ENCODE results near the gene NLRP12.
A peak's percentile ranks its signal among the peaks of the same experiment; 100 is the strongest.
"Not testable (repeated sequence)": the region's sequence is repeated elsewhere in the genome, so short reads cannot be mapped to it uniquely, and the experiment has no call there.

NLRP12 gene

DNA sequence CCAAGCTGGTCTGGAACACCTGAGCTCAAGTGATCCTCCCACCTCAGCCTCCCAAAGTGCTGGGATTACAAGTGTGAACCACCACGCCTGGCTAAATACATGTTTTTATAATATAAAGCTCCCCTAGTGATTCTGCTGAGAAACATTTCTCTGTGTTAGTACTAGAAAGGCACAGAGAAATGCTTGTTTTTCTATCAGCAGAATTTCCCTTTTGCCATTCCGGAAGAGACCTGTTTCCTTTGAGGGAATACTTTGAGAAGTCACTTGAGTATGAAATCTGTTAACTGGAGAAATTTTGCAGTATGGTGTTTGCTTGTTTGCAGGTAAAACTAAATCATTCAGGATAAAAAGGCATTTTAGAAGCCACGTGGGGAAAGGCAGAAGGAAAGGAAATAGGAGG is 4.4 kb upstream of the NLRP12 start:
- no peak for DNase-seq (ENCODE audit: low spot score)

DNA sequence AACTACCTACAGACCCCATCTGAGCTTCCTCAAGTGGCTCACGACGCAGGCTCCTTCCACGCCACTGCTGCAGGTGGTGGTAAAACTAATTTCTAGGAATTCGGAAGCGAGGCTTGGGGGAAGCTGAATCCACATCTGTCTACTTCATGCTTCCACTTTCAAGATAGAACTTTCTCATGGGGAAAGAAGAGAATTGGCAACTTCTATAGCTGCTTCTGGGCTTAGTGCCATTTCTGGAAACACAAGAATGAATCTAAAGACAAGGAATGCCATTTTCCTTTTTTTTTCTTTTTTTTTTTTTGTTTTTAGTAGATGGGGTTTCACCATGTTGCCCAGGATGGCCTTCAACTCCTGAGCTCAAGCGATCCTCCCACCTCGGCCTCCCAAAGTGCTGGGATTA is 2.8 kb upstream of the NLRP12 start:
- DNase-seq (ENCODE audit: low spot score): no peak

DNA sequence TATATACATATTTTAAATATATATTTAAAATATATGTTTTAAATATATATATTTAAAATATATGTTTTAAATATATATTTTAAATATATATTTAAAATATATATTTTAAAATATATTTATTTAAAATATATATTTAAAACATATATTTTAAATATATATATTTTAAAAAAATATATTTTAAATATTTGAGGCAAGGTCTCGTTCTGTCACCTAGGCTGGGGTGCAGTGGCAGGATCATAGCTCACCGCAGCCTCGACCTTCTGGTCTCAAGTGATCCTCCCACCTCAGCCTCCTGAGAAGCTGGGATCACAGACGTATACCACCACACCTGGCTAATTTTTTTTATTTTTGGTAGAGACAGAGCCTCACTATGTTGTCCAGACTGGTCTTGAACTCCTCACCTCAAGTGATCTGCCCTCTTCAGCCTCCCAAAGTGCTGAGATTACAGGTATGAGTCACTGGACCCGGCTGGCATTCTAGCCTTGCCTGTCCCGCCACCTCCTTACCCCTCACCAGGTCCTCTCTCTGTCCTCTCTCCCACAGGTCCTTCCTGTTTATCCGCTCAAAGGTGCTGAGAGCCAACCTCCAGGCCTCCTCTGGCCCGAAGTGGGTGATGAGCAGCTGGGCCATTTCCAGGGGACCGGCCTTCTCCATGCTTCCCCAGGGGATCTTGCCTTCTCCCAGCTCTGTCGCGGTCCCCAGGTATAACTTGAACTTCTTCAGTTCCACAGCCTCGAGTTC is 564 bp downstream of the NLRP12 start:
- no peak for DNase-seq (ENCODE audit: low spot score)

DNA sequence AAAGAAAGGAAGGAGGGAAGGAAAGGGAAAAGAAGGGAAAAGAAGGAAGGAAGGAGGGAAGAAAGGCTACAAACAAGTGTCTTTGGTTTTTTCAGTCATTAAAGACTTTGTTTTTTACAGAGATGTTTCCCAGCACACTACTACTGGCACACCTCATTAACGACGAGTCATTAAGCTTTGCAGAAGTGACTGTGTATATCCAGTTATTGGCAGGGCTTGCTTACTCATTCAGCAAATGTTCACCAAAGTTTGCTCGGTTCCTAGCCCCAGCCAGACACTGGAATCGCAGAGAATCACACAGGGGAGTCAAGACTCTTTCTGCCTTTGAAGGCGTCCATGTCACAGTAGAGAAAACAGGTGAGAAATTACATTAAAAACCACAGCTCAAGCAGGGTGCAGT is 4.3 kb downstream of the NLRP12 start:
- DNase-seq (ENCODE audit: low spot score): no peak

DNA sequence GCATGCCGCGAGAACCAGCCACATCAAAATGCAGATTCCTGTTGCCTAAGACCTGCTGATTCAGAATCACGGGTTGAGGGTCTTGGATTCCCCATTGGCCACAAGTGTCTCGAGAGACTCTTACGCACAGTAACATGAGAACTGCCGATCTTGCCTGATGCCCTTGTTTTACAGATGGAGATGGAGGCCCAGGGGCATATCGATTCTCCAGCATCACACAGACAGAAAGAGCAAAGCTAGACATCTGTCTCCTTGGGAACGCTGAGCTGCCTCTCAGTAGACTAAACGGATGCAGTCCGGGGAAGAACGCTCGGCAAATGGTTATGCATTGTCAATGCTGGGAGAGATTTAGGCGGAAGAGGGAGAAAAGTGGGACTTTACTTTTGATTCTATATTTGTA is 5.4 kb downstream of the NLRP12 start:
- no peak for DNase-seq (ENCODE audit: low spot score)

DNA sequence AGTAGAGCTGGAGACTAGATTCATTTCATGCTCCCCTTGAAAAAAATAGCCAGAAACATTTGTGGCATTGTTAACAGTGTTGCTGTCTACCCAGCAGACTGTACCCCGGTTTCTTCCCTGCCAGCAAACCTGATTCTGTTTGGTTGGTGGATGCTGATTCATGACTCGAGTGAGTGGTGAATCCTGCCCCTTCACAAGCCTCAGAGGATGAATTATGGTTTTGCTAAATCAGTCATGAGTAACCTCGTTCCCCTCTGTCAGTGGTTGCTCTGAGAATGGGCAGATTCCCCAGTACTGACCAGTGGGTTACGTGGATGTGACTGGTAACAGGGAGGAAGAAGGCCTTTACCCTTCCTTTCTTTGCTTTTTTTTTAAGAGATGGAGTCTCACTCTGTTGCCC is 10.1 kb downstream of the NLRP12 start:
- DNase-seq (ENCODE audit: low spot score): no peak

DNA sequence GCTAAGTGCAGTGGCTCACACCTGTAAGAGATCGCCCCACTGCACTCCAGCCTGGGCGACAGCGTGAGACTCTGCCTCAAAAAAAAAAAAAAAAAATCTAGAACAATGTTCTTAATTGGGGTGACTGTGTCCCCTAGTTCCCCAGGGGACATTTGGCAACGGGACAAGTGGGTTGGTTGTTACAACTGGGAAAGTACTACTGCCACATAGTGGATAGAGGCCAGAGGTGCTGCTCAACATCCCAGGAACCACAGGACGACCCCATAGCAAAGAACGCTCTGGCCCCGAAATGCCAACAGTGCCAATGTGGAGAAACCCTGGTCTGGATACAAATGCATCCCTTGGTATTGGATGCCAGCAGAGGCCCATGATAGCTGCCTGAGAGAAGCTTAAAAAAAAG is 11.8 kb downstream of the NLRP12 start:
- no peak for DNase-seq (ENCODE audit: low spot score)

DNA sequence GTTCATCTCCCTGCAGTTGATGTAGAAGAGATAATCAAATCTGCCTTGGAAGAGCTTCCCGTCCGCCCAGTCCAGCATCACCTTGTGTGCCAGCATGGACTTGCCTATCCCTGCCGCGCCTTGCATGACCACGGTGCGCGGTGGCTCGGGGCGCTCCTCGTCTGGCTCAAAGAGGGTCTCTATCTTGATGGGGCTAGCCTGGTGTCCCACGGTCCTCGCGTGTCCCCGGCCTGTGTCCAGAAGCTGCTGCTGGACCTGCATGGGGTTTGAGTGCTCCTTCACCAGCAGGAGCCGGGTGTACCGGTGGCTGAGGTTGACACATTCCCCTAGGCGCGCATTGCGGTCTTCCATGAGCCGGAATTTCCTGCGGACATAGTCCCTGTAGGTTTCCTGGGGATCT is 13.2 kb downstream of the NLRP12 start:
- no peak for DNase-seq (ENCODE audit: low spot score)

DNA sequence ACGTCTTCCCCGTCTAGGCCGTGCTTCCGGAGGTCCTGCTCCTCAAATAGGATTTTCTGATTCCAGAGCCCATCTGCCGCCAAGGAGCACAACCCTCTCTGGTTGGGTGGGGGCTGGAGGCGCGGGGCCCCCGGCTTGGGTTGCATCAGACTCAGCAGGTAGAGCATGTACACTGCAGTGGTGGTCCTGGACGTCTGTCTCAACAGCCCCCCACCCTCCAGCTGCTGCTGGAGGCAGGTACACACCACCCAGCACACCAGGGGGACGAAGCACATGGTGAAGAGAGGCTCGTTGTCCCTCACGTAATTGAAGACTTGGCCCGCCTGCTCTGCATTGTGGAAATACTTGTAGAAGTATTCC is 13.9 kb downstream of the NLRP12 start:
- no peak for DNase-seq (ENCODE audit: low spot score)

DNA sequence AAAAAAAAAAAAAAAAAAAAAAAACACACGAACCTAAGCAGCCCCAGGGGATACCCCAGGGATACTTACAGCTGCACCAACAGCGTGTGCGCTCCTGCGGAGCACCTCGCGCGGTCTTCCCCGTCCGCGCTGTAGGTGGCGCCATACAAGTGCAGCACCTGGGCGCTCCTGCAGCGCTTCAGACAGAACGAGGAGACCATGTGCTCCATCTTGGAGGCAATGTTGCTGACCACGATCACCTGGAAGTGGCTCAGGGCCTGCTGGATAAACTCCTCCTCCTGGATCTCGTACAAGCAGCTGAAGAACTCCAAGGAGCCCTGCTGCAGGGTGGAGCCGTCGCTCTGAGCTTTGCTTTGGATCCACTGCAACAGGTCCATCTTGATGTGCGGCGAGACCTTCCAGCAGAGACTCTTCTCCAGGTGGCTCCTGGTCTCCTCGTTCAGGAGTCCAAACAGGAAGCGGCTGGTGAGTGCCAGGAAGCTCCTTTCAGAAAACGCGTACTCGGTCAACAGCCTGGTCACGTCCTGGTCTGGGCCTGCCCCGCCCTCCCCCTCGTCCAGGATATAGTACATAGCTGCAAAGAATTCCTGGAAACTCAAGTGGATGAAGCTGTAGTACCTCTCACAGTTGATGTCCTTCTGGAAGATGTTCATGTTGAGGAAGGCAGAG is 14.5 kb downstream of the NLRP12 start:
- DNase-seq (ENCODE audit: low spot score): no peak

DNA sequence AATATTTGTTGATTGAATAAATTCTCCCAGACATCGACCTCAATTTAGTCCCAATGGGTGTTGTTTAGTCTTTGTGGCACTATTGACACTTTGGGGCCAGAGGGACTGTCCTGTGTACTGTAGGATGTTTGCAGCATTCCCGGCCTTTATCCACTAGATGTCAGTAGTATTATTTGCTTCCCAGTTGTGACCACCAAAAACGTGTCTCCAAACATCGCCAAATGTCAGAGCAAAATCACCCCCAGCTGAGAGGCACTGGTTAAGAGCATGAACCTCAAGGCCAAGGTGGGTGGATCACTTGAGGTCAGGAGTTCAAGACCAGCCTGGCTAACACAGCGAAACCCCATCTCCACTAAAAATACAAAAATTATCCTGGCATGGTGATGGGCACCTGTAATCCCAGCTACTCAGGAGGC is 15.4 kb downstream of the NLRP12 start:
- DNase-seq (ENCODE audit: low spot score): no peak

DNA sequence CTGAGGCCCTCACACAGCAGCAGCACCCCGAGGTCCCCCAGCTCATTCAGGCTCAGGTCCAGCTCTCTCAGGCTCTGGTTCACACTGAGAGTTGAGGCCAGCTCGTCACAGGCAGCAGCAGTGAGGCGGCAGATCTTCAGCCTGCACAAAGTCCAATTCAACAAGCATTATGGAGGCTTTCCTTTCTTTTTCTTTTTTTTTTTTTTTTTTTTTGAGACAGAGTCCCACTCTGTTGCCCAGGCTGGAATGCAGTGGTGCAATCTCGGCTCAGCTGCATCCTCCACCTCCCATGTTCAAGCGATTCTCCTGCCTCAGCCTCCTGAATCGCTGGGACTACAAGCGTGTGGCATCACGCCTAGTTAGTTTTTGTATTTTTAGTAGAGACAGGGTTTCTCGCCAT is 22.9 kb downstream of the NLRP12 start:
- no peak for DNase-seq (ENCODE audit: low spot score)

DNA sequence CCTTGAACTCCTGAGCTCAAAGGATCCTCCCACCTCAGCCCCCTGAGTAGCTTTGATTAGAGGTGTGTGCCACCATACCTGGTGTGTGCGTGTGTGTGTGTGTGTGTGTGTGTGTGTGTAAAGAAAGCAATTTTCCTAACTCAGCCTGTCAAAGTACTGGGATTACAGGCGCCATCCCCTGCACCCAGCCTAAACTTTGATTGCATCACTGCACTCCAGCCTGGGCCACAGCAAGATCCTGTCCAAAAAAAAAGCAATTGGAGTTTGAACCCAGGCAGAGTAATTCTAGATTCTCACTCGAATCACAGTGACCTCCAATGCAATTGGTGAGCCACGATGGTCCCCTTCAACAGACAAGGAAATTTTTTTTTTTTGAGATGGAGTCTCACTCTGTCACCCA is 29.1 kb downstream of the NLRP12 start:
- DNase-seq (ENCODE audit: low spot score): no peak

DNA sequence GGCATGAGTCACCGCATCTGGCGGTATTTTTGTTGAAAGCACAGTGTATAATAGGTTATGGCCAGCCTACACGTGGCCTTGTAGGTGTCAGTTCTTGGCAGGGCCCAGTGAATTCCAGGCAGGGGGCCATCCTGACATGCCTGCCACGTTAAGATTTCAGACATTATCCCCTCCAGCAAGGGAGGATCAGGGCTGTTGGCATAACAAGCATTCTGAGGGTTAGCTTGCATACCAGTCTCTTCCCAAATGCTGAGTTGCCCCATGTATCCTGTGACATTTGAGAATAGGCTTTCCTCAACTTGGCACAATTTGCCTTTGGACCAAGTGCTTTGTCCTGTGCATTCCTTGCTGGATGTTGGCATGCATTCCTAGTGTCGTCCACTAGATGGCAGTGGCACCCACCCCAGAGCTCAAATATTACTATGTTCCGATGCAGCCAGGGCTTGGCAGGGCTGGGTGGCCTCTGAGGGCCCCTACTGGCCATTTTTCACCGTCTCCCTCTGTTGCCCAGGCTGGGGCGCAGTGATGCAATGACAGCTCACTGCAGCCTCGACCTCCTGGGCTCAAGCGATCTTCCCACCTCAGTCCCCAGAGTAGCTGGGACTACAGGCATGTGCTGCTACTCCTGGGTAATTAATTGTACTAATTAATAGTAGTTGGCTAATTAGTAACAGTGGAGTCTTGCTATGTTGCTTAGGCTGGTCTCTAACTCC is 31.2 kb downstream of the NLRP12 start:
- peak; percentile 74 for DNase-seq (ENCODE audit: low spot score)

DNA sequence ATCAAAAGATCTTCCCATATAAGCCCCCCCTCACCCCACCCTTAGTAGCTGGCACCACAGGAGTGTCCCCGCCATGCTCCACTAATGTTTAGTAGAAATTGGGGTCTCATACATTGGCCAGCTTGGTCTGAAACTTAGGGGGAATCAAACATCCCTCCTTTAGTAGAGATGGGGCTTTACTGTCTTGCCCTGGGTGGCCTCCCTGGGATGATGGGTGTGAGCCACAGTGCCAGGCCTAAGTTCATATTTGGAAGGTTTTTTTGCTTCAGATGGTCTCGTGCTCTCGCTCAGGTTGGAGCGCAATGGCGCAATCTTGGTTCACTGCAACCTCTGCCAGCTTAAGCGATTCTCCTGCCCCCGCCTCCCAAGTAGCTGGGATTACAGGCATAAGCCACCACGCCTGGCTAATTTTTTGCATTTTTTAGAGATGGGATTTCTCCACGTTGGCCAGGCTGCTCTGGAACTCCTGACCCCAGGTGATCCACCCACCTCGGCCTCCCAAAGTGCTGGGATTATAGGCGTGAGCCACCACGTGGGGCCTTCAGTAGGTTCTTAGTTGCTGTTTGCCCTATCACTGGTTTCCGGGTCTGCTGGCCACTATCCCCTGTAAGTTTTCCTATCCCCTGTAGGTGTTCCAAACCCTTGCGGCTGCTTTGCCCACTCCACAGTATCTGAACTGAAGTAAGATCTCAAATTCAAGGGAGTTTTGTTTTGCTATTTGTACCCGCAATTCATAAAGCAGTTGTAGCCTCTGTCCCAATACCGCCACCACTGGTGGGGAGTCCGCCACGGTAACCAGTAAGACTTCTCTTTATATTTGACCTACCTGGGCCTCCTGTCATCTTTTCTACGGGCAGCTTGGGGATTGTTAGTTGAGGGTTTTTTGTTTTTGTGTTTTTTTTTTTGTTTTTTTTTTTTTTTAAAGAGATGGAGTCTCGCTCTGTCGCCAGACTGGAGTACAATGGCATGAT is 34.1 kb downstream of the NLRP12 start:
- no peak for DNase-seq (ENCODE audit: low spot score)

DNA sequence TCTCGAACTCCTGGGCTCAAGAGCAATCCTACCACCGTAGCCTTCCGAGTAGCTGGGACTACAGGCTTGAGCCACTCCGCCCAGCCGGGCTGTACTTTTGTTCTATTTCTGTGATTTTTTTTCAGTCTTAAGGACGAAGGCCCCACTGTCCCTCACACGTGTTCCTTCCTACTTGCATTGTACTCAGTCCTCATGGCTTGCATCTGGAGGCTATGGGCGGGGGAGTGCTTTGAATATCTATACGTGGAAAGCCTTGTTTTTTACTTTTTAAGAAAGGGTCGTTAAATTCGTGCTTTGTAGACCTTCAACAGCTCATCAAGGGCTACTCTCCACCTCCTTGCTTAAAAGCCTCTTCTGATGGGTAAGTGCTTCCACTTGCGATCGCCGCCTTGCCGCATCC is 36.8 kb downstream of the NLRP12 start:
- no peak for DNase-seq (ENCODE audit: low spot score)

DNA sequence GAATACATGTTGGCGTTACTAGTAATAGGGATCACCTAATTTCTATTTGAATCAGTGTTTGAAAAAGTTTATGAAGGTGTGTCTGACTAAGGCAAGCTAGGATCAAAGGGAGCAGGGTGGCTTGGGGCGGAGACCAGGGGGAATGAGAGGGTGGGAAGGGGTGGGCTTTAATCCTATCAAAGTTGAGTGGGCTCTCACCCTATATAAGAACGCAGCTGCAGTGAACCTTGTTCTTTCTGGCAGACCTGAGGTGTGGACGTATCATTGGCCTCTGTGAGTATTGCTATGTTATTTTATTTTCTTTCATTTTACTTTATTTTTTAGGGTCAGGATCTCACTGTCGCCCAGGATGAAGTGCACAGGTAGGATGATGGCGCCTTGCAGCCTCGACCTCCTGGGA is 37.4 kb downstream of the NLRP12 start:
- DNase-seq (ENCODE audit: low spot score): no peak

DNA sequence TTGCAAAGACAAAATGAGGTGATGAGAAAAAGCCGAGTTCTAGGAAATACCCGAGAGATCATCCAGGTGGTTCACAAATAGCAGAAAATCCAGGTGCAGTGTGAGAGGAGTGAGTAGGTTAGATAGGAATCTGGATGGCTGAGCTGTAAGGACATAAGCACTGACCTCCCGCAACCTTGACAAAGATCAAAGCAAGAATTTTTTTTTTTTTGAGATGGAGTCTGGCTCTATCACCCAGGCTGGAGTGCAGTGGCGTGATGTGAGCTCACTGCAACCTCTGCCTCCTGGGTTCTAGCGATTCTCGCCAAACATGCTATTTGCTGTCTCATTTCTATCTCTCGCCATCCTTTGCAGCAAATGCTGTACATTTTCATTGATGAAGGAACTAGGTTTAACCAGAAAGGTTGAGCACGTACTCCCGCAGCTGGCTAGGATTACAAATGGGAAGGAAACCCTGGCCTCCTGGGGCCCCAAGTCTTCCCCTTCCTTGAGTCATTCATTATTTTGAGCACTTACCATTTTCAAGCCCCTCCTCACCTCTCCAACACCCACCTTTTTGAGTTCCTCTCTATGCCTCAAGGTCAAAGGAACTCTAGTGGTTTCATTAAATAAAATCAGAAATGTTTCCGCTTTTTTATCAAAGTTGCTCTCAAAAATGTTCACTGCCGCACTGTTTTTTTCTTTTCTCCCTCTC is 38.8 kb downstream of the NLRP12 start:
- no peak for DNase-seq (ENCODE audit: low spot score)

DNA sequence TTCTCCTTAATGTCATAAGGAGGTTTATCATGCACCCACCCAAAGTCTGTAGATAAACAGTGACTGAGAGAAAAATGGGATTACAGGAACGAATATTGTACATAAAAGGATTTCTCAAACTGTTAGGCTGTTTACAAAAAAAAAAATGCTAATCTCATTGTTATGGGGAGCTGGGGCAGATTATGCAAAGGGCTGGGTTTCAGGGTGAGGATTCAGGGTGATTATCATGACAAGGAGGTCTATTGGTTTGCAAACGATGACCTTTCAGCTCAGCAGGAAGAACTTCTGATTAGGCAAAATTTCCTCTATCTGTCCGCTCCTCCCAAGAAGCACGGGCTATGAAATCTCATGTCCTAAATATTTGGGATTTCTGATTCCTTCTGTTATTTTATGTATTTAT is 41.4 kb downstream of the NLRP12 start:
- DNase-seq (ENCODE audit: low spot score): no peak

DNA sequence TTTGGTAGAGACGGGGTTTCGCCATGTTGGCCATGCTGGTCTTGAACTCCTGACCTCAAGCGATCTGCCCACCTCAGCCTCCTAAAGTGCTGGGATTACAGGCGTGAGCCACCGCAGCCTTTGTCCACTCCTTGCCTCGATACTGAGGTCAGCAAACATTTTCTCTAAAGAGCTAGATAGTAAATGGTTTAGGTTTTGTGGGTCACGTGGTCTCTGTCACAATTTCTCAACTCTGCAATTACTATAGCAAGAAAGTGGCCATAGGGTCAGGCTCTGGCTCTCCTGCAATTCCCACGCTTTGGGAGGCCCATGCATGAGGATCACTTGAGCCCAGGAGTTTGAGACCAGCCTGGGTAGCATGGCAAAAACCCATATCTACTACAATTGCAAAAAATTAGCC is 42.8 kb downstream of the NLRP12 start:
- not testable (repeated sequence) for DNase-seq (ENCODE audit: low spot score)

DNA sequence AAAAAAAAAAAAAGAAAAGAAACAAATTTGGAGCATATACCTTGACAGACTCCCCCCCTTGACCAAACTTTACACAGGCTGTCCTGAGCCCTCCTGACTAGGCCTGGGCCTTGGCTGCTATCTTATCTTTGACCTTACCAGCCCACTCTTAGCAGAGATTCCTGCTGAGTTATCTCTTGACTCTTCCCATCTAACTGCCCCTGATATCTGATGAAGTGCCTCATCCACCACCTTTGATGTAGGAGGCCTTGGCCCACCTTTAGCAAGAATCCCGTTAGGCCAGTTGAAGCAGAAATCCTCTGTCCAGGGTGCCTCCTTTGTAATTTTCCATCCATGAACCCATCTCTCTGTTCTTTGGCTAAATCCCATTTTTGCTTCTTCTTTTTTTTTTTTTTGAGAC is 43.6 kb downstream of the NLRP12 start:
- no peak for DNase-seq (ENCODE audit: low spot score)

DNA sequence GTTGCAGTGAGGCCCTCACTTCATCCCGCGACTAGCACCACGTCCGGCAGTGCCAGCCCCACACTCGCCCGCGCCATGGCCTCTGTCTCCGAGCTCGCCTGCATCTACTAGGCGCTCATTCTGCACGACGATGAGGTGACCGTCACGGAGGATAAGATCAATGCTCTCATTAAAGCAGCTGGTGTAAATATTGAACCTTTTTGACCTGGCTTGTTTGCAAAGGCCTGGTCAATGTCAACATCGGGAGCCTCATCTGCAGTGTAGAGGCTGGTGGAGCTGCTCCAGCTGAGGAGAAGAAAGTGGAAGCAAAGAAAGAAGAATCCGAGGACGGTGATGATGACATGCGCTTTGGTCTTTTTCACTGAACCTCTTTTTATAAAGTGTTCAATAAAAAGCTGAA is 48.6 kb downstream of the NLRP12 start:
- no peak for DNase-seq (ENCODE audit: low spot score)

Measured in germinal center (tissue), 1 donor.